Breast epithelium (tissue), 4 donors: Measurements from ENCODE around the gene FIG4. TPM values are rescaled to one million over a fixed set of nuclear protein-coding genes. Genes with fewer than 3 reads are reported as not detected.
A peak's percentile ranks its signal among the peaks of the same experiment; 100 is the strongest.

Experiments
- DNase-seq, 2 donors: peaks; one replicate each; pipeline ENCODE4 v3.0.0-alpha.2; 2019; ENCODE audit warnings: low spot score in 2 of 2
- H3K27ac ChIP-seq, 2 donors: fragments of 200-600 bp; sonication (generic) in 1 of 2; one replicate each; pipeline ENCODE4 v1.5.1; 2016 to 2019; ENCODE audit warnings: mild to moderate bottlenecking in 1 of 2
- H3K27me3 ChIP-seq, 2 donors: fragments of 200-600 bp; sonication (generic) in 1 of 2; one replicate each; pipeline versions ENCODE4 v1.5.1 to v1.6.0; 2017 to 2019; ENCODE audit warnings: control low read depth in 1 of 2, mild to moderate bottlenecking in 1 of 2
- H3K36me3 ChIP-seq: fragments of 200-600 bp; one replicate; pipeline ENCODE4 v1.5.1; 2019
- H3K4me1 ChIP-seq, 2 donors: fragments of 200-600 bp; sonication (generic); one replicate each; pipeline ENCODE4 v1.5.1; 2016 to 2019; ENCODE audit warnings: control low read depth in 1 of 2
- H3K4me3 ChIP-seq, 3 donors: fragments of 200-600 bp; sonication (generic); 1 replicate in 2 of 3; 2 replicates in 1 of 3; pipeline ENCODE4 v1.5.1; 2016 to 2019; ENCODE audit warnings: mild to moderate bottlenecking in 3 of 3, moderate library complexity in 2 of 3
- H3K9me3 ChIP-seq, 2 donors: fragments of 200-600 bp; sonication (generic) in 1 of 2; one replicate each; pipeline ENCODE4 v1.5.1; 2016 to 2019; ENCODE audit warnings: control low read depth in 1 of 2
- POLR2A ChIP-seq: fragments of 450-650 bp; IDR thresholded peaks from one replicate; pipeline ENCODE4 v1.6.1; 2016; ENCODE audit warnings: antibody characterized with exemption, mild to moderate bottlenecking, moderate library complexity
- POLR2AphosphoS5 ChIP-seq, 3 donors: sonication (generic); formaldehyde crosslinking; IDR thresholded peaks; one replicate each; pipeline ENCODE4 v1.6.1; 2017; ENCODE audit warnings: antibody characterized with exemption in 3 of 3
- intact Hi-C: fragments of 100-400 bp; cut with DNase I; formaldehyde crosslinking; loops from one replicate; pipeline ENCODE4 v1.15.1; 2023; ENCODE audit warnings: low total_unique reads
- total RNA-seq, 3 donors: library from RNA; depleted of rRNA; stranded (reverse); fragments of >200 nt; gene quantifications; one replicate each; pipeline ENCODE4 v1.1.0, GENCODE V29; 2016
- TF ChIP-seq, protein P1 (sequence below), 3 donors: fragments of 450-650 bp; IDR thresholded peaks; one replicate each; pipeline ENCODE4 v1.5.1; 2016 to 2017; ENCODE audit warnings: antibody characterized with exemption in 3 of 3, mild to moderate bottlenecking in 3 of 3, moderate library complexity in 3 of 3

Gene FIG4
- 10 to 100 TPM; 18.2 to 29.6 (median 18.4) TPM for total RNA-seq

DNA sequence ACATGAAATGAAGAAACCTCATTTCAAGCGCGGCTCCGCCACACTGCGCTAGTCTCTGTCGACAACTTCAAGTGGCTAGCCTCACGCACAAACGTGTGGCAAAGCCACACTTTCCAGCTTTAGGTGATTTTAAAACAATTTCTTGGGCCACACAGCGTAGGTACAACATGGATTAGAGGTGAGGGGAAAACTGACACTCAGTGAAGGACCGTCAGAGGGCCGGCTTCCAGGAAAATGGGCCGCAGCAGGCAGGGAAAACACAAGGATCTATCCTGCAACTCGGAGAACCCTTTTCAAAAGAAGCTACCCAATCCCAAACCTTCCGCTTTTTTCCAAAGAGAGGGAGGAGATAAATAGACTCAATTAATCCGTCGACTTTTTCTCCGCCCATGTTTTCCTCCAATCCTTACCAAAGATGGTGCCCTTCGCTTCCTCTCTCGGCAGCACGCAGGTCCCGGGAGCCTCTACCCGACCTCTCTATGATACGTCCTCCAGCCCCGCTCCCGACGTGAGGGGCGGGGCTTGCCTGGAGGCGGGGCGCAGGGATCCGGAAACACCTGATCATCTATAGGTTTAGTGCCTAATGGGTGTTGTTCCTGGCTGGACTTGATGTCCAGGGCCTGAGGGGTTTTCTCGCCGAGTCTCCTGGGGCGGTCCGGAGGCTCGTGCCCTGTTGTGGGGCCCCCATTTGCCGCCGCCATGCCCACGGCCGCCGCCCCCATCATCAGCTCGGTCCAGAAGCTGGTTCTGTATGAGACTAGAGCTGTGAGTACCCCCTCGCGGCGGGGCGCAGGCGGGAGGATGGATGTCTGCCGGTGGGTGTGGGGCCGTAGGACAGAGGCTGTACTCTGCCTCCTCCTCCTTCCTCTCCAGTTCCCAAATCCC is at the start of gene FIG4, which contains the start of gene AK9:
Gene FIG4, plus strand, starts transcription at position 560 of the 885 bp plus-strand sequence. Its CDS starts 140 bp downstream, at position 700.
Gene AK9, minus strand, starts transcription at position 466 of the 885 bp plus-strand sequence. CDS start 15,457 bp downstream, outside the sequence.
- Histone ChIP-seq H3K27ac (peak within 1 kb of the TSS; percentile 87 to 94), H3K9me3 (no peaks in the 10 kb centered on the region), H3K4me1 (no peaks in the 10 kb centered on the region), H3K4me3 (peak within 1 kb of the TSS; percentile 78 to 89 (median 81)), H3K27me3 (no peaks in the 10 kb centered on the region), H3K36me3 (no peaks in the 10 kb centered on the region)
- TF ChIP-seq POLR2A (no peak), POLR2AphosphoS5 (IDR thresholded peaks at IDR 0.05) (peak in 2 of 3 donors; percentile 18 to 24)
- TF ChIP-seq, protein P1, sequence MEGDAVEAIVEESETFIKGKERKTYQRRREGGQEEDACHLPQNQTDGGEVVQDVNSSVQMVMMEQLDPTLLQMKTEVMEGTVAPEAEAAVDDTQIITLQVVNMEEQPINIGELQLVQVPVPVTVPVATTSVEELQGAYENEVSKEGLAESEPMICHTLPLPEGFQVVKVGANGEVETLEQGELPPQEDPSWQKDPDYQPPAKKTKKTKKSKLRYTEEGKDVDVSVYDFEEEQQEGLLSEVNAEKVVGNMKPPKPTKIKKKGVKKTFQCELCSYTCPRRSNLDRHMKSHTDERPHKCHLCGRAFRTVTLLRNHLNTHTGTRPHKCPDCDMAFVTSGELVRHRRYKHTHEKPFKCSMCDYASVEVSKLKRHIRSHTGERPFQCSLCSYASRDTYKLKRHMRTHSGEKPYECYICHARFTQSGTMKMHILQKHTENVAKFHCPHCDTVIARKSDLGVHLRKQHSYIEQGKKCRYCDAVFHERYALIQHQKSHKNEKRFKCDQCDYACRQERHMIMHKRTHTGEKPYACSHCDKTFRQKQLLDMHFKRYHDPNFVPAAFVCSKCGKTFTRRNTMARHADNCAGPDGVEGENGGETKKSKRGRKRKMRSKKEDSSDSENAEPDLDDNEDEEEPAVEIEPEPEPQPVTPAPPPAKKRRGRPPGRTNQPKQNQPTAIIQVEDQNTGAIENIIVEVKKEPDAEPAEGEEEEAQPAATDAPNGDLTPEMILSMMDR (IDR thresholded peaks at IDR 0.05) = no peak
- peak; percentile 91 to 92 for DNase-seq
- intact Hi-C loops = loop anchor here (10.0 kb wide), 1 partner anchor 484 kb away; the partner anchor contains the start of gene WASF1

DNA sequence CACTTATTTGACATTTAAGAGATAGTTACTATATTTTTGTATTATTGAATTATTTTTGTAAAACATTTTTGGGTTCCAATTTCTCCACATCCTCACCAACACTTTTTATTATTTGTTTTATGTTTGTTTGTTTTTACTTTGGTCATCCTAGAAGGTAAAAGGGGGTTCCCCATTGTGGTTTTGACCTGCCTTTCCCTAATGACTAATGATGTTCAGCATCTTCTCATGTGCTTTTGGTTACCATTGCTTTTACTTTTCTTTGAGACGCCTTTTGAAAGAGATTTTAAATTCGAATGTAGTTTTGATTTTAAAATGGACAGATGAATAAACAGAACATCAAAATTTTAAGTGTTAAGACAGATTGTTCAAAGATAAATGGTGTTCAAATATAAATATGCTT is 47.0 kb upstream of the FIG4 start:
- H3K27me3 ChIP-seq = no peaks in the 10 kb centered on the region
- H3K4me1 ChIP-seq = no peaks in the 10 kb centered on the region
- H3K36me3 ChIP-seq = no peaks in the 10 kb centered on the region
- intact Hi-C loops = no loop called here
- no peak for TF ChIP-seq POLR2AphosphoS5 (IDR thresholded peaks at IDR 0.05)
- TF ChIP-seq, protein P1 (IDR thresholded peaks at IDR 0.05) = no peak
- TF ChIP-seq POLR2A = no peak
- DNase-seq = no peak
- peaks cover 0 to 4% of the 10 kb centered on the region in 2 donors for H3K9me3 ChIP-seq
- no peak overlapping the region for H3K27ac ChIP-seq
- no peak overlapping the region for H3K4me3 ChIP-seq

DNA sequence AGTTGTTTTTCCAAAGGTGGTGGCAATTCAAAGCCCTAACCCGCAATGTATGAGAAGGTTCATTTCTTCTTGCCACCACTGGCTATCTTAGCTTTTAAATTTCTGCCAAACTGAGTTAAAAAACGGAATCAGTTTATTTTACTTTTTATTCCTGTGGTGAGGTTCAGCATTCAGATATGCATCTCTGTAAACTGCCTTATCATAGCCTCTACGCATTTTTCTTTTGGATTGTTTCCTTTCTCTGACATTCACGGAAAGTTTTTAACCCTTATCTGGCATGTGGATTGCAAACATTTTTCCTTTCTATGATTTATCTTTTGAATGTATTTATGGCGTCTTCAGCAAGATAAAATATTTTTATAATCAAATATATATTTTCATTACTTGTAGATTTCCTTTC is 37.8 kb upstream of the FIG4 start:
- TF ChIP-seq POLR2AphosphoS5 (IDR thresholded peaks at IDR 0.05) (no peak), POLR2A (no peak)
- TF ChIP-seq, protein P1 (IDR thresholded peaks at IDR 0.05) = no peak
- H3K9me3 ChIP-seq = no peaks in the 10 kb centered on the region
- H3K4me1 ChIP-seq = no peaks in the 10 kb centered on the region
- no peak for DNase-seq
- H3K27ac ChIP-seq = no peak overlapping the region
- no peak overlapping the region for H3K4me3 ChIP-seq
- no peaks in the 10 kb centered on the region for H3K36me3 ChIP-seq
- intact Hi-C loops = no loop called here
- no peaks in the 10 kb centered on the region for H3K27me3 ChIP-seq

DNA sequence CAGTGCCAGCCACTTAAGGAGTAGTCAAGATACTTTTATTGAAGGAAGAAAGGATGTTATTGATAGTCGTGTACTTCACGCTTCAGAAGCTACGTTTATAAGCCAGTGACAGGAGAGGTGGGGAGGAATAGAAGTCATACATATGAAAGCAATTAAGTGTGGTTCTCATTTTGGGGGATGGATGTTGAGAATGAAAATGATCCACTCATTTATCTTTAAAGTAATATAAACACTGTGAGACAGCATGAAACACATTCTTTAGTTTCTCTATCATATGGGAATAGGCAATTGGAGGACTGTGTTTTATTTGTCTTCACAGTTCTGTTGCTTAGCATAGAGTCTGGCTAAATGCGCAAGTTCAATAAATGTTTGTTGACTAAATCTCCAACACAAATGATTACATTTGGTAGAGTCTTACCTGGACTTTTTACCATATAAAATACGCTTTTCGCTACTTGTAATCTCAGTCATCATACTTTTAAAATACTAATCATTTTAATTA is 35.3 kb upstream of the FIG4 start:
- Histone ChIP-seq H3K36me3 (no peaks in the 10 kb centered on the region), H3K27ac (no peak overlapping the region), H3K27me3 (no peaks in the 10 kb centered on the region), H3K4me3 (no peak overlapping the region), H3K9me3 (no peaks in the 10 kb centered on the region), H3K4me1 (no peaks in the 10 kb centered on the region)
- intact Hi-C loops = no loop called here
- TF ChIP-seq, protein P1 (IDR thresholded peaks at IDR 0.05) = no peak
- no peak for TF ChIP-seq POLR2A
- TF ChIP-seq POLR2AphosphoS5 (IDR thresholded peaks at IDR 0.05) = no peak
- no peak for DNase-seq
